LHCN-M2 (cell line): ENCODE results near the gene TOR2A. TPM values are rescaled to one million over a fixed set of nuclear protein-coding genes. Genes with fewer than 3 reads are reported as not detected.
"Not testable (repeated sequence)": the region's sequence is repeated elsewhere in the genome, so short reads cannot be mapped to it uniquely, and the experiment has no call there.

Source experiments
- DNase-seq: peaks from one replicate; pipeline ENCODE4 v3.0.0-alpha.2; 2012; ENCODE audit warnings: low read depth
- total RNA-seq: library from RNA; depleted of rRNA; stranded (reverse); fragments of >200 nt; gene quantifications from 2 replicates; pipeline ENCODE4 v1.2.3, GENCODE V29; 2014

The TOR2A gene
- total RNA-seq, 1 experiment from 2014 or later = 10.4 TPM

DNA sequence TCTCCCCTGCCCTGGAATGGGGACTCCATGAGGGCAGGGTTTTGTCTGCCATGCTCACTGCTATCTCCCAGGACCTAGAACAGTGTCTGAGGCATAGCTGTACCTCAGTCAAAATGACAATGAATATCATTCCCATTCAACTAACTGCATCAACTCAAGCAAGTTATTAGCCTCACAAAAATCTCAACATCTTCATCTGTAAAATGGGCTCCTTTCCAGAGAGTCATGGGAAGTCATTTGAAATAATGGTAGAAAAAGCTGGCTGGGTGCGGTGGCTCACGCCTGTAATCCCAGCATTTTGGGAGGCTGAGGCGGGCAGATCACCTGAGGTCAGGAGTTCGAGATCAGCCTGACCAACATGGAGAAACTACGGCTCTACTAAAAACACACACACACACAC lies 34.0 kb upstream of the TOR2A start:
- no peak for DNase-seq

DNA sequence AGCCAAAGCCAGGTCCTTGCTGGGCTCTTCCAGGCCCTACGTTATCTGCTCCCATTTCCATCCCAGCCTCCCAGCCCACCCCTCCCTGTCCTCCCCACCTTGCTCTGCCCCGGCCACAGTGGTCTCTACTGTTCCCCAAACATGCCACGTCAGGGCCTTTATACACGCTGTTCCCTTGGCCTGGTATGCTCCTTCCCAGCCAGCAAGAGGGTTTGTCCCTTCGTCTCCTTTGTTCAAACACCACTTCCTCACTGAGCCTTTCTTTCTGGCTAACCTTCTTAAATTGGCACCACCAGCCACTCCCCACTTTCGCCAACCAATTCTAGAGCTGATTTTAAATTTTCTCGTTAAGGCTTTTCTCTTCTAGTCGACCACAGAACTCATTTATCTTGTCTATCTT lies 33.6 kb upstream of the TOR2A start:
- DNase-seq = no peak

DNA sequence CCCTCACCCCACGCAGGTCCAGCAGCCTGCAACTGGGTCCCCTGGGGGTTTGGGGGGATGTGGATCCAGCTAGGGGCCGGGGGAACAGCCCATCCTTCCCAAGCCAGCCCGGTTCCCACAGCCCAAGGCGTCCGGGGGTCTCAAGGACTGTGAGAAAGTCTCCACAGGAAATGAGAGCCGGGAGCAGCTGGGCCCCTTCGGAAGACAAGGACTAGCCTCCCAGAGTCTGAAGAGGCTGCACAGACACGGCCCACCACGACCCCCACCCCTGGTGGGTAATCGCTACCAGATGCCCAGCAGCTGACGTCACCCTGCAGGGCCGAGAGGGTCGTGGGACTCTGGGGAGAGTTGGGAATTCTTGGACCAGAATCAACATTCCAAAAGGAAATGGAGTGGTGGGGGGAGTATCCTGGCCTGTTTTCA lies 32.8 kb upstream of the TOR2A start:
- DNase-seq = no peak

DNA sequence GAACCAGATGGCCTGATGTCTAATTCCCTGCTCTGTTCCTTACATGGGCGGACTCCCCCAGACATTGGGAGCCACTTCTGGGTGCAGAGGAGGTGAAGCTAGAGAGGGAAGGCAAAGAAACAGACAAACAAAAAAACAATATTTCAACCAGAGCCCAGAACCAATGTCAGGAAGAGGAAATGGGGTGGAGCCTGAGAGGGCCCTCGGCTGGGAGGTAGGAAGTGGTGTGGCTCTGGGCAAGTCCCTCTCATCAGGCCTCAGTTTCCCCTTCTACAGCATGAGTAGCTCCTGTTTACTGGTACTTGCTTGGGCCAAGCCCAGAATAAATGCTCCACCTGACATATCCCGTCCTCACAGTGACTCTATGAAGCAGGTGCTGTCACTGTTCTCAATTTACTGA lies 32.3 kb upstream of the TOR2A start:
- no peak for DNase-seq

DNA sequence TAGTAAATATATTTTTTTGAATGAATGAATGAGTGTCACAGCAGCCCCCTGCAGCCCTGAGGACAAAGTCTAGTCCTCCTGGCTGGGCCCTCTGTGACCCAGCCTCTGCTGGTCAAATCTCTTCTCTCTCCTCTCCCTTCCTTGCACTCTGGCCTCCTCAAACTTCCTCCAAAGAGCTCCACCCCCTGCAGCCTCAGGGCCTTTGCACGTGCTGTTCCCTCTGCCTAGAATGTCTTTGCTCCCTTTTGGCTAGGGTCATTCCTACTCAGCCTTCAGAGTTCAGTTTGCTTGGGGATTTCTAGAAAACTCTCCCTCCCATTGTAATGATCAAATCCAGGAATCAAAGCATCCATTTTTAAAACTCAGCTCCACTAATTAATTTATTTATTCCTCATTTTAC lies 30.3 kb upstream of the TOR2A start:
- DNase-seq = no peak

DNA sequence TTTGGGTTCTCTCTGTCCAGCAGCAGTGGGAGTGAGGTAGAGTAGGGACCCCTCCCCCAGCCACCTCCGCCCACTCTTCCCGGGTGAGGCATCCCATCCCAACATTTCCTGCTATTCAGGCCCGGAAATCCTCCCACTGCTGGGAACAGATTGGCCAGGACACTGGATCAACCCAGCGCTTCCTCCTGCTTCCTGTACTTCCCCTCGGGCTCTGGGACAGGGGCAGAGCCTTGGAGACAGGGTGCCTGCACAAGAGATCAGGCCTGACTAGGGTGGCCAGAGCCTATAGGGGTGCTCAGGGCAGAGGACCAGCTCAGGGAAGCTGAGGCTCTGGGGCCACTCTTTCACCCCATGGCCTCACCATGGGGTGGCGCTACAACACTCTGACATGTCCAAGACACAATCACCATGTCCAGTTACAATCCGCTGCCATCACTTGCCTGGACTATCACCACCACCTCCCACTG lies 28.9 kb upstream of the TOR2A start:
- DNase-seq = no peak

DNA sequence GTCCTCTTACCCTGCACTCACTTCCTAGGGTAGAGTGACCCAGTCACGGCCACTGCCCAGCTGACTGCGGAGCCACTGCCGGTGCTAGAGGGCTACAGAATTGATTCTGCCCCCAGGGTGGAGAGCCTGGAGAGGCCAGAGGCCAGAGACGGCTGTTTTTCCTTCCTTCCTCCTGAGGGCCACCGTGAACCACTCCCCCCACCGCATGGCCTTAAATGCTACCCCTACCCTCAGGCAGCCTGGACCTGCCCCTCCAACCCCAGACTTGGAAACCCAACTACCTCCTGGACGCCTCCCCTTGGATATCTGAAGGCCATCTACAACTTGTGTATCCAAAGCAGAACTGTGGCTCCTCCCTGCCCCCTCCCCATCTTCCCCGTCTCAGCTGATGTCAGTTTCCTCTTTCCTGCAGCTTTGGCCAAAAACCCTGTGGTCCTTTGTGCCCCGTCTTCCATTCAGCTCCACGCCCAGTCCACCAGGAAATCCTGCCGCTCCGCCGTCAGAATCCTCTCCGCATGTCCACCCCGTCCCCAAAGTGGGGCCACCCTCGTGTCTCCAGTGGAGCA lies 27.1 kb upstream of the TOR2A start:
- DNase-seq = no peak

DNA sequence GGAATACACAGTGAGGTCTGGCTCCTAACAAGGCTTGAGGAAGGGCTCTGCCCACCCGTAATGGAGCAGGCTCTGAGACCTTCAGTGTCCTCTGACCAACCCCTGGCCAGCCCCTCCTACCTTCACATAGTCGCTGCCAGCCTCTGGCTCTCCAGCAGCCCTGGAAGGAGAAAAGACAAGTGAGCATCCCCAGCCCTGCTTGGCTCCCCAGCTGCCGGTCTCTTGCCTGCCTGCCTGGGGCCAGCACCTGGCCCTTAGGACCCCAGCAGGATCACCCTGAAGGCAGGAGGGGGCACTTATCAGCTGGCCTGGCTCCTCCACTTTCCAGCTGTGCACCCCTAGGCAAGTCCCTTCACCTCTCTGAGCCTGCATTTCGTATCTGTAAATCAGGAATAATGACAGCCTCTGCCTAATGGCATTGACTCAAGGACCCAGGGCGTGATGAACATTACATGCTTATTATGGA lies 26.4 kb upstream of the TOR2A start:
- DNase-seq = no peak

DNA sequence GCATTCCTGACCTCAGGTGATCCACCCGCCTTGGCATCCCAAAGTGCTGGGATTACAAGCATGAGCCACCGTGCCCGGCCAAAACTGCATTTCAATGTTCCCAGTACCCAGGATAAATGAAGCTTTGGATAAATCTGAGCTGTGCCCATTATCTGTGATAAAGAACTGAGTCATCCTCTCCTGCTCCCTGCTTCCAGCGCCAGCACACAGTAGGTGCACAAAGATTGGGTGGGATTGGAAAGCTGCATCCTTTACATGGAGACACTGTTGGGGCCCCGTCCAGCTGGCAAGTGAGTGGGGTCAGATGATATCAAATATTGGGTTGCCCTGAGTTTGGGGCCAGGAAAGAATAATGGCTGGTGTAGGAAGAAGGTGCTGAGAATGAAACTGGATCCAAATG lies 26.0 kb upstream of the TOR2A start:
- no peak for DNase-seq

DNA sequence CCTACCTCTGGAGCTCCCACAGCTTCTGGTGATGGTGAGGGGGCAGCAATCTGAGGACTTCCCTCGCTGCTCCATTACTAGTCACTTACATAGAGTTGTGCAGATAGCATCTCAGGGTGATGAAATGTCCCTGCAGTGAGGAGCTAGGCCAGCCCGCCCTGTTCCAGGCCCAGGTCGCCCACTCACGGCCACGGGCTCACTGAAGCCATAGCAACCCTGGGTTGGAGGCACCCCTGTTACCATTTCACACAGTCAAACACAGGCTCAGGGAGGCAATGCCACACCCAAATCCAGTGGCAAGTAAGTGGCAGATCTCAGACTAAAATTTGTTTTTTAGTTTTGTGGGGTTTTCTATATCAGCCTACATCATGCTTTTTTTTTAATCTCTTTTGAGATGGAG lies 23.7 kb upstream of the TOR2A start:
- no peak for DNase-seq

DNA sequence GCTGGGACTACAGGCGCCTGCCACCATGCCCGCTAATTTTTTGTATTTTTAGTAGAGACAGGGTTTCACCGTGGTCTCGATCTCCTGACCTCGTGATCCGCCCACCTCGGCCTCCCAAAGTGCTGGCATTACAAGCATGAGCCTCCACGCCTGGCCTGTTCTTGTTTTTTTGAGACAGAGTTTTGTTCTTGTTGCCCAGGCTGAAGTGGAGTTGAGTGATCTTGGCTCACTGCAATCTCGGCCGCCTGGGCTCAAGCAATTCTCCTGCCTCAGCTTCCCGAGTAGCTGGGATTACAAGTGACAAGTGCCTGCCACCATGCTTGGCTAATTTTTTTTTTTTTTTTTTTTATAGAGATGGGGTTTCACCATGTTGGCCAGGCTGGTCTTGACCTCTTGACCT lies 21.7 kb upstream of the TOR2A start:
- DNase-seq = not testable (repeated sequence)

DNA sequence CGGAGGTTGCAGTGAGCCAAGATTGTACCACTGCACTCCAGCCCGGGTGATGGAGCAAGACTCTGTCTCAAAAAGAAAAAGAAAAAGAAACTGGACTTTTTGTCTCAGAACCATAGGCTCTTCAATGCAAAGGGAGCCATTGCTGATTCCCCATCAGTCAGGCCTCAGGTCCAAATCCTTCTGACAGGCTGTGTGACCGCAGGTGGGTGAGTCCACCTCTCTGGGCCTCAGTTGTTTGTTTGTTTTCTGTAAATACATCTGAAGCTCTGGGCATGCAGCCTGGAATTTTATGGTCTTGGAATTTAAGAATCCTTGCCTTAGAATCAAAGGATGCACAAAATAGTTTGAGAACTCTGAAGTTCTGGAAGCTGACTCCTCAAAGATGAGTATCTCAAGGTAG lies 21.1 kb upstream of the TOR2A start:
- no peak for DNase-seq

DNA sequence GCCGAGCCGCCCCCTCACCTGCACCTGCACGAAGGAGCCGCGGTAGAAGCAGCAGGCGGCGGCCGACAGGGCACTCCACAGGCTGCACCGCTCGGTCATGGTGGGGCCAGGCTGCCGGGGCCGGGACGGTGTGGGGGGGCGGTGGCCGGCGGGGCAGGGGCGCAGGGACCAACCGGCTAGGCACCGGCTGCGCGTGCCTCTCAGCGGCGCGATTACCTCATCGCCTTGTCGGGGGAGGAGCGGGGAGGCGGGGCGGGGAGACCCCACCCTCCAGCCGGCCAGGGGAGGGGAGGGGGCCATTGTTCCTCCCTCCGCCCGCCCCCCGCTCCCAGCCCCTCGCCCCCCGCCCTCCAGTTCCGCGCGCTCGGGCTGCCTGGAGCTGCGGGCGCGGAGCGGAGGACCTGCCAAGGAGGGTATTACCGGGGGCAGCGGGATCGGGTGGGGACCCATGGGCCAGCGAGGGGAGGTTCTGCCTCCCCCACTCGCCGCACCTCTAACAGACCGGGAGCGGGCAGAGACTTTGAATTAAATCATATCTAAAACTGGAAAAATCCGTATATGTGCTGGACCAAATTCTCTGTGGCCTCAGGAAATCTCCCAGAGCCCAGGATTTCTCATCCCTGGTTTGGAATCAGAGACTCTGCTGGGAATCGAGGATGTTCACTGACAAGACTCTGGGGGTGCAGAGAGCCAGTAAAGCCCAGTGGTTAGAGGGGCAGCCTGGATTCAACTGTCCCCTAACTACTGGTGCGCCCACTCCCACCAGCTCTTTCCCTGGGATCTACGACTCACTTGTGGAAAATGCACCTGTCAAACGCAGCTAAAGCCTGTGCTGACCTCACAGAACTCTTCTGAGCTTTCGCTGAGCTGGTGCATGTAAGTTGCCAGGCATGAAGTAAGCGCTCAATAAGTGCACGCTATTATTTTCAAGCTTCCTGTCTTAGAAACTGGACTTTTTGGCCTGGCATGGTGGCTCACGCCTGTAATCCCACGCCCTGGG lies 20.3 kb upstream of the TOR2A start:
- no peak for DNase-seq

DNA sequence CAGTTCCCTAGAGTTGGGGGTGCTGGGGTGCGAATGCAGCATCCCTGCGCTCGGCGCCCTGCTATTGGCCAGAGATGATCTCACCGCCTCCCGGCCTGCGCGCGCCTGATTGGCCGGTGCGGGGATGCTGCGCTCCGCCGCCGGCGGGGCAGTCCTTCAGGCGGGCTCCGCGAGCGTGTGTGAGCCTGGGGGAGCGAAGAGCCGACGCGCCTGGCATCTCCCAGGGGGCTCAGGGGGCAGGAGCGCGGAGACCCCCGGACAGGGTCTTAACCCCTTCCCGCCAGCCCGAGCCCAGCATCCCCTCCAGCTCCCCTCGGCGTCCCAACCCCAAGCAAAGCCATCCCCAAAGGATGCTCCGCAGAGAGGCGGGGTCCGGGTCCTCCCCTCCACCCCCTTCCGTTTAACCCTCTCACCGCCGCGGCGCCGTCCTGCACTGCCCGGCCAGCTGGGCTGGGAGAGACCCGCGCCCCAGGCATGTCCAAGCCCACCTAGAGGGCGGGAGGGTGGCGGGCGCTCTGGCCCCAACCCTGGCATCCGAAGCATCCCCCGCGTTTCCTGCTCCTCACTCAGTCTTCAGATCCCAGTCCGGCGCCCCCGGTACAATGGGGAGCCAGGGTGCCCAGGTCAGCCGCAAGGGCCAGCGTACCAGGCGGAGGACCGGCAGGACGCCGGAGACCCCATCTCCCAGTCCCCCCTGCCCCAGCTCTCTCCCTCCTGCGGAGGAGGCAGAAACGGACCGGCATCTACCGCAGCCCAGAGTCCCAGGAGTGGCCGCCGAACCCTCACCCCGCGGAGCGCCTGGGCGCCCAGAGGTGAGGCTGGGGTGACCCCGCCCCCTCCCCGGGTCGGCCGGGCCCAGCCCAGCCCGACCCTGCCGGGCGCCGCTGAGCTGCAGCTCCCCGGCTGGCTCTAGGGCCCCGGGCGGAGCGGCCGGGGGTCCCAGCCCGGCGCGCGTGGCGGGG lies 19.3 kb upstream of the TOR2A start:
- DNase-seq = no peak

DNA sequence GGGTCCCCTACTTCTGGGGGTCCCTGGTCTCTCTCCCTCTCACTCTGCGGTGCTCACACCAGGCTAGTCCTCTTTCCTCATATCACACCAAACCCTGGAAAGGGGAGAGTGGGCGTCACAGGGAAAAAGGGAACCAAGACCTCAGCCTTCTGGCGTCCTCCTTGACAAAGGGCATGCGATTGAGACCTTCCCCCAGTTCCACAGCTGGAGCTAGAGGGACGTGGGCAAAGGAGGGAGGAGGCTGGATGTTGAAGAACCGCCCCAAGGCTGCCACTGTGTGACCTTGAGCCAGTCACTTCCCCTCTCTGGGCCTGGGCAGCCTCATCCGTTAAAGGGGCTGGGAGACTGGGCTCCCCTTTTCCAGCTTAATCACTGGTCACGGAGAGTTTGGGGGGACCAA lies 18.5 kb upstream of the TOR2A start:
- DNase-seq = no peak

DNA sequence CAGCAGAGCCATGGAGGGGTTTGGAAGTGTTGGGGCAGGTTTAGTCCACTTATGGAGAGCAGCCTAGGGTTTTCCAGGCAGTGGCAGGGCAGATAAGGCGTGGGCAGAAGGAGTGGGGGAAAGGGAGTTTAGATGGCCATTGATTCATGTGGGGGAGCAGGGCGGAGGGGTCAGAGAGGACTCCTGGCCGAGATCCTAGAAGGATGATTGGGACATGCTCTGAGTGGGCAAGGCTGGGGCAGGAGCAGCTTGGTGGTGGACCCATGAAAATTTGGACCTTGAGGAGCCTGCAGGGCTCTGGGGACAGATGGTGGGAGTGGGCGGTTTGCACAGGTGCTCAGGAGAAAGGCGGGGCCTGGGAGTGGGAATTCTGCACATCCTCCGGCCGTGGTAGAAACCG lies 18.1 kb upstream of the TOR2A start:
- DNase-seq = no peak

DNA sequence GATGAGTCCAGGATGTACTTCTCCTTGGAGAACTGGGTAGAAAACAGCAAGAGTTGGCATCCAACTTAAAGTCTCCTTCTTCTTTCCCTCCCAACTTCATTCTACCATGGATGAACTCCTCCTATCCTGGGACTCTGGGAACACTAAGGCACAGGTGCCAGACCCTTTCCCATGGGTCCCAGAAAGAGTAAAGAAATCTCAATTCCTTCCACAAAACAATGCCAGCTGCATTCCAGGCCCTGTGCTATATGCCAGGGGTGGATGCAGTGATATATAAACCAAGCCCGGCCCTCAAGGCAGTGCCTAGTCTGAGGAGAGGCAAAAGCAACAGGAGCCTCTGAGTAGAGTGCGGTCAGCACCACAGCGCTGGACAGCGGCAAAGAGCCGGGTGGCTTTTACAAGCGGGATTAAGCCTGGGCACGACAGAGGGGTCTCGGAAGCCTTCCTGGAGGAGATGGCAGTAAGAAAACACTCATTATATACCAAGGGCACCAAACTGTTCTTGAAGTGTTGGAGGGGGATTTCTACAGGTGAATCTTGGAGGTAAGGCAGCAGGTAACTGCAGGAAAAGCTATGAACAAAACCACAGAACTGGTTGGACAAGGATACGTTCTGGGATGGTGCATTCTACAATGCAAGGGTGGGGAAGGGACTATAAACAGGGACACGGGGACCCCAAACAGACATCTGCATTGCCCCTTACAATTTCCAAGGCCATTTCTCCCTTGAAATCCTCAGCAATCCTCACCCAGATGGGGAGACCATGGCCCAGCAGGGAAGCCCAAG lies 16.4 kb upstream of the TOR2A start:
- no peak for DNase-seq

DNA sequence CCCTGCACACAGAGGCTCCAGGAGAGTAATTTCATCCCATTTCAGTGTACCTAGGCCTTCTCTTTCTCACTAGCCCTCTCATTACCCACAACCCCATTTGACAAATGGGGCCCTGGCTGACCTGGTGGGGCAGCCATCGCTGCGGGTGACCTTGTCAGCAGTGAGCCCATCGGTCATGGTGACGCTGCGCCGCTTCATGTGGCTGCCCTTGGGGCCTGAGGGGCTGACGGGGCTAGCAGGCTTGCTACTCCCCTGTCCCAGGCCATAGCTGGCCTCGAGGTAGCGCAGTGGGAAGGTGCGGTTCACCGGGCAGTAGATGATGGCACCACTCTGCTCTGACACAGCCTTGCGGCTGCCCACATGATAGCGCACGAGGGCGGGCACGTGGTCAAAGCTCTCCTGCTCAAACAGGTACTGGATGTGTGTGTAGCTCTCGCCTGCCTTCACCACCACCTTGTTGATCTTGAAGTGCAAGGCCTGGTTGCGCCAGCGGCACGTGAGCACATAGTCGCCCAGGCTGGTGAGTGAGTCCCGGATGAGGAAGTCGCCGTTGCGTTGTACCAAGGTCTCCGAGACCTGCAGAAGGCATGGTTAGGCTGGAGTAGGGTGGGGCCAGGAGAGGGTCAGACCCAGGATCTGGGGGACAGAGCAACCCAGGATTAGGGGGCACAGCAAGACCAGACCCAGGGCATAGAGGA lies 14.1 kb upstream of the TOR2A start:
- no peak for DNase-seq

DNA sequence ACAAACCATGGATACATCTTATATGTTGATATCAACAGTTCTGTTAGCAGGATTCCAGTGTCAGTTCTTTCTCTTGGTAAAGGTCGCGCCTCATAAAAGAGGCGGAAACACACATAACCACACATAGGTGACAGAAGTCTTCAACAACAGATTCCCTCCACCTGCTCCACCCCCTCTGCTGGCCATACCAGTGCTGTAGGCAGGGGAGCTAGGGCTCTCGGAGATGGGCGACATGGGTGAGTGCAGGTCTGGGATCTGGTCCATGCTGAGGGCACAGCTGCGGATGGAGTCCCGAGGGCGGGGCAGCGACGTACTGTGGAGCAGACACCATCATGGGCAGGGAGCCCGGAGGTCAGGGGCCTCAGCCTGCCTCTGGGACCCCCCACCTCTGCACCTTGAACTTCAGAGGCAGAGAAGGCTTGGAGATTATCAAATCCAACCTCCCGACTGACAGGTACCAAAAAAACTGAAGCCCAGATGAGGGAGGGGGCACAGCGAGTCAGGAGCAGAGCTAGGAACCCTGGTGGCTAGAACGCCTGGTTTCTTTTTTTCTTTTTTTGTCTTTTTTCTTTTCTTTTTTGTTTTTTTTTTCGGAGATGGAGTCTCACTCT lies 12.0 kb upstream of the TOR2A start:
- DNase-seq = no peak
